Measurements from ENCODE around the gene APOBEC3C.
A peak's percentile ranks its signal among the peaks of the same experiment; 100 is the strongest.
"Not testable (repeated sequence)": the region's sequence is repeated elsewhere in the genome, so short reads cannot be mapped to it uniquely, and the experiment has no call there.

APOBEC3C gene

DNA sequence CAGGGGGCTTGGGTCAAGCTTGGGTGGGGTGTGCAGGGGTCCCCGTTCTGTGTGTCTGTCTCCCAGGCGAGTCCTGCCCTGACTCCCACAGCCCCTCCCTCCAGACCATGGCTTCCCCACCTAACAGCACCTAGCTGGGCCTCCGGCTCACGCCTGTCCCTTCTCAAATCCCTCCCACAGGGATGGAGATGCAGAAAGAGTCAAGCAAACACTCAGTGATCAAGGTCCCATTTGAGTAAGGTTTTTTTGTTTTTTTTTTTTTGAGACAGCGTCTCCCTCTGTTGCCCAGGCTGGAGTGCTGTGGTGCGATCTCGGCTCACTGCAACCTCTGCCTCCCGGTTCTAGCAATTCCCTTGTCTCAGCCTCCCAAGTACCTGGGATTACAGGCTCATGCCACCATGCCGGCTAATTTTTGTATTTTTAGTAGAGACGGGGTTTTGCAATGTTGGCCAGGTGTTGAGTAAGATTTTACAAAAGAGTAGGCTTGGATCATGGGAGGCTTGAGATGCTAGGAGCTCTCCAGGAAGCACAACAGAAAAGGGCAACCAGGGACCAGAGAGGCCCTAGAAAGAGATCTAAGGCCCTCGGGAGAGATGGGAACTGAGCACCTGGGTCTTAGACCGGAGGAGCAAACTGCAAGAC lies 12.6 kb downstream of the APOBEC3C start:
- Histone ChIP-seq H3K4me3 (ENCODE audit: low read depth, low read length) (no peak overlapping the region), H3K9me3 (ENCODE audit: control insufficient read depth, insufficient read depth, low read length) (no peaks in the 10 kb centered on the region), H3K27me3 (ENCODE audit: control insufficient read depth, insufficient read depth, low read length) (no peaks in the 10 kb centered on the region), H3K4me1 (ENCODE audit: control insufficient read depth, insufficient read depth, low read length) (peaks cover 13% of the 10 kb centered on the region), H3K27ac (ENCODE audit: low read depth, low read length) (no peak overlapping the region), H3K9ac (ENCODE audit: low read depth, low read length) (no peak overlapping the region), H3K36me3 (ENCODE audit: control insufficient read depth, insufficient read depth, low read length) (peaks cover 9% of the 10 kb centered on the region)

DNA sequence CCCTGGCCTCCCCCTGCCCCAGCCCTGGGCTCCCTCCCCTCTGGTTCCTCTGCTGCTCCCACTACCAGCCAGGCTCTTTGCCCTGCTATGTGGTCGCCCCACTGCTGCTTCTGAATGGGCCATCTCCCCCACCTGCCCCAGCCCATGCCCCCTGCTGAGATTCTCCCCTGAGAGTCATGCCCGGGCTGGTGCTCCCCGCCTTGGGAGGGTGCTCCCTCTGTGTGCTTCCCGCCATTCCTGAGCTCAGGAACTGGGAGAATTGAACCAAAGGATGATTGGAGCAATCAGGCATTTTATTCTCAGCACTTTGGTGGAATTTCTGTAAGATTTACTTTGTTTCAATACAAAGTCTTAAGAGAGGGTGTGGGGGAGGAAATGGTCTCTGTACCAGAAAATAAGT lies 13.7 kb downstream of the APOBEC3C start:
- peaks cover 11% of the 10 kb centered on the region for H3K4me1 ChIP-seq (ENCODE audit: control insufficient read depth, insufficient read depth, low read length)
- H3K9me3 ChIP-seq (ENCODE audit: control insufficient read depth, insufficient read depth, low read length): no peaks in the 10 kb centered on the region
- H3K27me3 ChIP-seq (ENCODE audit: control insufficient read depth, insufficient read depth, low read length): no peaks in the 10 kb centered on the region
- peaks cover 9% of the 10 kb centered on the region for H3K36me3 ChIP-seq (ENCODE audit: control insufficient read depth, insufficient read depth, low read length)
- no peak overlapping the region for H3K9ac ChIP-seq (ENCODE audit: low read depth, low read length)
- no peak overlapping the region for H3K4me3 ChIP-seq (ENCODE audit: low read depth, low read length)
- no peak overlapping the region for H3K27ac ChIP-seq (ENCODE audit: low read depth, low read length)

DNA sequence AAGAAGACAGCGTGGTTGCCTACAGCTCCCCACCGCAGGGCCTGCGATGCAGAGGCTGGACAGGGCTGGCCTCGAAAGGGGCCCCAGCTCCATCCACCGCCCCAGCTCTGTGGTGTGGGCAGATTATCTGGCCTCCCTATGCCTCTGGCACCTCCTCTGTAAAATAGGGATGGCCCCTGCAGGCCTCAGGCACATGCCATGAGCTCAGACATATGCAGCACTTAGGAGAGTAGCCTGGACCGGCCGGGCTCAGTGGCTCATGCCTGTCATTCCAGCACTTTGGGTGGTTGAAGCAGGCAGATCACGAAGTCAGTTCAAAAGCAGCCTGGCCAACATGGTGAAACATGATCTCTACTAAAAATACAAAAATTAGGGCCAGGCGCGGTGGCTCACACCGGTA lies 14.2 kb downstream of the APOBEC3C start:
- Histone ChIP-seq H3K4me3 (ENCODE audit: low read depth, low read length) (no peak overlapping the region), H3K4me1 (ENCODE audit: control insufficient read depth, insufficient read depth, low read length) (peaks cover 11% of the 10 kb centered on the region), H3K27me3 (ENCODE audit: control insufficient read depth, insufficient read depth, low read length) (no peaks in the 10 kb centered on the region), H3K9ac (ENCODE audit: low read depth, low read length) (no peak overlapping the region), H3K9me3 (ENCODE audit: control insufficient read depth, insufficient read depth, low read length) (no peaks in the 10 kb centered on the region), H3K27ac (ENCODE audit: low read depth, low read length) (no peak overlapping the region), H3K36me3 (ENCODE audit: control insufficient read depth, insufficient read depth, low read length) (peaks cover 9% of the 10 kb centered on the region)

DNA sequence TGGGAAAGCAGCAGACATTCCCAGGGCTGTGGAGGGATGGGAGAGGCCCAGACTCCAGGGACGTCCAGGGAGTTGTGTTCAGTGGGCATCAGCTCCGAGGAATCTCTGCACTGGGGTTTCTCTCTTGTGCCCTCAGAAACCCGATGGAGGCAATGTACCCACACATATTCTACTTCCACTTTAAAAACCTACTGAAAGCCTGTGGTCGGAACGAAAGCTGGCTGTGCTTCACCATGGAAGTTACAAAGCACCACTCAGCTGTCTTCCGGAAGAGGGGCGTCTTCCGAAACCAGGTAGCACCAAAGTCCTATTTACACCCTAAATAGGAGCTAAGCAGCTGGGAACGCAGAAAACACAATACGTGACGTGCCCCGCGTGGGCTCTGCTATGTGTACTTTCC lies 15.2 kb downstream of the APOBEC3C start:
- Histone ChIP-seq H3K9ac (ENCODE audit: low read depth, low read length) (no peak overlapping the region), H3K27ac (ENCODE audit: low read depth, low read length) (no peak overlapping the region), H3K4me1 (ENCODE audit: control insufficient read depth, insufficient read depth, low read length) (peaks cover 11% of the 10 kb centered on the region), H3K4me3 (ENCODE audit: low read depth, low read length) (no peak overlapping the region), H3K36me3 (ENCODE audit: control insufficient read depth, insufficient read depth, low read length) (peaks cover 3% of the 10 kb centered on the region; the same call in 1 of the 2 replicates), H3K27me3 (ENCODE audit: control insufficient read depth, insufficient read depth, low read length) (no peaks in the 10 kb centered on the region), H3K9me3 (ENCODE audit: control insufficient read depth, insufficient read depth, low read length) (no peaks in the 10 kb centered on the region)

DNA sequence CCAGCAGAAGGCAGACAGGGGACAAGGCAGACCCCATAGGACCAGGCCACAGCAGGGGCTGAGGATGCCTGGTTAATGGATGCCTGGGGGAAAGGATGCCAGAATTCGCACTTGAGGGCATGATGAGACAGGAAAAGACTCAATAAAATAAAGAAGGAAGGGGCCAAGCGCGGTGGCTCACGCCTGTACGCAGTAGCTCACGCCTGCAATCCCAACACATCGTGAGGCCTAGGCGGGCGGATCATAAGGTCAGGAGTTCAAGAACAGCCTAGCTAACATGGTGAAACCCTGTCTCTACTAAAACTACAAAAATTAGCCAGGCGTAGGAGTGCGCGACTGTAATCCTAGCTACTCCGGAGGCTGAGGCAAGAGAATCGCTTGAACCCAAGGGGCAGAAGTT lies 16.6 kb downstream of the APOBEC3C start:
- no peaks in the 10 kb centered on the region for H3K9me3 ChIP-seq (ENCODE audit: control insufficient read depth, insufficient read depth, low read length)
- peaks cover 11% of the 10 kb centered on the region for H3K4me1 ChIP-seq (ENCODE audit: control insufficient read depth, insufficient read depth, low read length)
- H3K27me3 ChIP-seq (ENCODE audit: control insufficient read depth, insufficient read depth, low read length): no peaks in the 10 kb centered on the region
- H3K27ac ChIP-seq (ENCODE audit: low read depth, low read length): no peak overlapping the region
- H3K4me3 ChIP-seq (ENCODE audit: low read depth, low read length): no peak overlapping the region
- H3K36me3 ChIP-seq (ENCODE audit: control insufficient read depth, insufficient read depth, low read length): no peaks in the 10 kb centered on the region
- no peak overlapping the region for H3K9ac ChIP-seq (ENCODE audit: low read depth, low read length)

DNA sequence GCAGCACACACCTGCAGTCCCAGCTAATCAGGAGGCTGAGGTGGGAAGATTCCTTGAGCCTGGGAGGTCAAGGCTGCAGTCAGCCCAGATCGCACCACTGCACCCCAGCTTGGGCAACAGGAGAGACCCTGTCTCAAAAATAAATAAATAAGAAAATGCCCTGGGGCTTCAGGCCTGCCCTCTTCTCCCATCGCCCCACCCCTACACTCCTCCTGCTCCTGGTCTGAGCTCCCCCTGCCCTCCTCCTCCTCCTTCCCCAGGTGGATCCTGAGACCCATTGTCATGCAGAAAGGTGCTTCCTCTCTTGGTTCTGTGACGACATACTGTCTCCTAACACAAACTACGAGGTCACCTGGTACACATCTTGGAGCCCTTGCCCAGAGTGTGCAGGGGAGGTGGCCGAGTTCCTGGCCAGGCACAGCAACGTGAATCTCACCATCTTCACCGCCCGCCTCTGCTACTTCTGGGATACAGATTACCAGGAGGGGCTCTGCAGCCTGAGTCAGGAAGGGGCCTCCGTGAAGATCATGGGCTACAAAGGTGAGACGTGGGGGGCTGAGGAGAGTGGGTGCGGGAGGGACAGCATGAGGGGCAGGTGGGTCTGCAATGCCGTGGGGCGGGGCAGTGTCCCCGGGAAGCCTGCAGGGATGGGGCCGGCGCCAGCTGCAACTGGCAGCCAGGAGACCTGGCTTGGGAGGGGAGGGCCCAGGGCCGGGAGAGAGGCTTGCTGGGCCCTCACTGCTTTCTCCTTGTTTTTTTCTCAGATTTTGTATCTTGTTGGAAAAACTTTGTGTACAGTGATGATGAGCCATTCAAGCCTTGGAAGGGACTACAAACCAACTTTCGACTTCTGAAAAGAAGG lies 17.6 kb downstream of the APOBEC3C start:
- not testable (repeated sequence) for H3K27me3 ChIP-seq (ENCODE audit: control insufficient read depth, insufficient read depth, low read length); H3K9ac ChIP-seq (ENCODE audit: low read depth, low read length); H3K9me3 ChIP-seq (ENCODE audit: control insufficient read depth, insufficient read depth, low read length); H3K36me3 ChIP-seq (ENCODE audit: control insufficient read depth, insufficient read depth, low read length)
- peaks cover 13% of the 10 kb centered on the region for H3K4me1 ChIP-seq (ENCODE audit: control insufficient read depth, insufficient read depth, low read length)
- H3K4me3 ChIP-seq (ENCODE audit: low read depth, low read length): peak overlapping the region; percentile 39; the same call in 1 of the 2 replicates
- H3K27ac ChIP-seq (ENCODE audit: low read depth, low read length): peak overlapping the region; percentile 26

DNA sequence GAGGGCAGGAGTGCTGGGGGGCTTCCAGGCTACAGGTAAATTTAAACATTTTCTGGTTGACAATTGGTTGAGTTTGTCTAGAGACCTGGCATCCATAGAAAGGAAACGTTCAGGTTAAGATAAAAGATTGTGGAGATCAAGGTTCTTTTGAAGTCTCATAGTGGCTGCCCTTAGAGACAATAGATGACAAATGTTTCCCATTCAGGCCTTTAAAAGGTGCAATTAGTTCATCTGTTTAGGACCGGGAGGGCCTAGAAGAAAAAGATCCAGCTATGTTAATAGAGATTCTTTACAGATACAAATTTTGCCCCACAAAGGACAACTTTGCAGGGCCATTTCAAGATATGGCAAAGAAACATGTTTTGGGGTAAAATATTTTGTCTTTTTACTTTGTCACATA lies 23.0 kb downstream of the APOBEC3C start:
- peaks cover 18% of the 10 kb centered on the region for H3K4me1 ChIP-seq (ENCODE audit: control insufficient read depth, insufficient read depth, low read length)
- not testable (repeated sequence) for H3K9ac ChIP-seq (ENCODE audit: low read depth, low read length); H3K4me3 ChIP-seq (ENCODE audit: low read depth, low read length); H3K36me3 ChIP-seq (ENCODE audit: control insufficient read depth, insufficient read depth, low read length); H3K9me3 ChIP-seq (ENCODE audit: control insufficient read depth, insufficient read depth, low read length); H3K27me3 ChIP-seq (ENCODE audit: control insufficient read depth, insufficient read depth, low read length)
- H3K27ac ChIP-seq (ENCODE audit: low read depth, low read length): peak overlapping the region; percentile 33

DNA sequence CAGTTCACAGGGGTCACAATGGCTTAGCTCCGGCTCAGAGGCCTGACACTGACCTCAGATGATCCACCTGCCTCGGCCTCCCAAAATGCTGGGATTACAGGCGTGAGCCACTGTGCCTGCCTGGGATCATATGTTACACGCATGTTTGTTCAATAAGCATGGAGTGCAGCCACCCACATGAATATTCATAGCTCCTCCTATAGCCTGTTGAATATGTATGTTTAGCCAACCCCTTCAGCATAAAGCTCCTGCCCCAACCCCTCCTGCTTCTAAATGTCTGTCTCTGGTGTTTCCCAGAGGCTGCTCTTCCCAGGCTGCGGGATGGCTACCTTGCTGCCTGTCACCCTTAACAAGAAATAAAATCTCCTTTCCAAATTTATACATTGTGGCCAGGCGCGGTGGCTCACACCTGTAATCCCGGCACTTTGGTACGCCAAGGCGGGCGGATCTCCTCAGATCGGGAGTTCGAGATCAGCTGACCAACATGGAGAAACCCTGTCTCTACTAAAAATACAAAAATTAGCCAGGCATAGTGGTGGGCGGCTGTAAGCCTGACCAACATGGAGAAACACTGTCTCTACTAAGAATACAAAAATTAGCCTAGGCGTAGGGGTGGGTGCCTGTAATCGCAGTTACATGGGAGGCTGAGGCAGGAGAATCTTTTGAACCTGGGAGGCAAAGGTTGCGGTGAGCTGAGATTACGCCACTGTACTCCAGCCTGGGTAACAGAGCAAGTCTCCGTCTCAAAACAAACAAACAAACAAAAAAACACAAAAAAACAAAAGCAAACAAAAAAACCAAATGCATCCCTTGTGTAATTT lies 25.5 kb downstream of the APOBEC3C start:
- Histone ChIP-seq H3K9ac (ENCODE audit: low read depth, low read length) (no peak overlapping the region), H3K4me3 (ENCODE audit: low read depth, low read length) (peak overlapping the region; percentile 48; the same call in 1 of the 2 replicates), H3K27ac (ENCODE audit: low read depth, low read length) (peak overlapping the region; percentile 54)

DNA sequence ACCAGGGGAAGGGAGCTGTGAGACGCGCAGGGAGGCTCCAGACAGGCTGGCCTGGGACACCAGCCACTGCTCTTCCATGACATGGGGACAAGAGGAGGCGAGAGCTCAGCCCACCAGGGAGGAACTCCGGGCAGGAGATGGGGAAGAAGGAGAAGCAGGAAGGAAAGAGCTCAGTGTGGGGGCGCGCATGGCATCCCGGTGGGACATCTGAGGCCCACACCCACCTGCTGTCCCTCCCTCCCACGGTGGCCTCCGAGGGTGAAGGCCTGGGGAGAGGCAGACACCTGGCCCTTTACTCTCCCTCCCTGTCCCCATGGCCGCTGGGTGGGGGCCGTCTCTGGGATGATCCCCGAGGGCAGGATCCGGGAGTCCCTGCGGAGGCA lies 26.1 kb downstream of the APOBEC3C start:
- Histone ChIP-seq H3K27ac (ENCODE audit: low read depth, low read length) (peak overlapping the region; percentile 54), H3K4me3 (ENCODE audit: low read depth, low read length) (peak overlapping the region; percentile 48), H3K4me1 (ENCODE audit: control insufficient read depth, insufficient read depth, low read length) (peaks cover 16% of the 10 kb centered on the region)
- not testable (repeated sequence) for H3K9me3 ChIP-seq (ENCODE audit: control insufficient read depth, insufficient read depth, low read length); H3K36me3 ChIP-seq (ENCODE audit: control insufficient read depth, insufficient read depth, low read length); H3K9ac ChIP-seq (ENCODE audit: low read depth, low read length); H3K27me3 ChIP-seq (ENCODE audit: control insufficient read depth, insufficient read depth, low read length)

More for the DNA sequence above, 25.5 kb downstream of the APOBEC3C start:
- Histone ChIP-seq H3K36me3 (ENCODE audit: control insufficient read depth, insufficient read depth, low read length) (0 out of 2 replicates have a peak, but pooled peaks cover 3% of the 10 kb centered on the region), H3K27me3 (ENCODE audit: control insufficient read depth, insufficient read depth, low read length) (no peaks in the 10 kb centered on the region), H3K9me3 (ENCODE audit: control insufficient read depth, insufficient read depth, low read length) (no peaks in the 10 kb centered on the region), H3K4me1 (ENCODE audit: control insufficient read depth, insufficient read depth, low read length) (peaks cover 16% of the 10 kb centered on the region)

DNA sequence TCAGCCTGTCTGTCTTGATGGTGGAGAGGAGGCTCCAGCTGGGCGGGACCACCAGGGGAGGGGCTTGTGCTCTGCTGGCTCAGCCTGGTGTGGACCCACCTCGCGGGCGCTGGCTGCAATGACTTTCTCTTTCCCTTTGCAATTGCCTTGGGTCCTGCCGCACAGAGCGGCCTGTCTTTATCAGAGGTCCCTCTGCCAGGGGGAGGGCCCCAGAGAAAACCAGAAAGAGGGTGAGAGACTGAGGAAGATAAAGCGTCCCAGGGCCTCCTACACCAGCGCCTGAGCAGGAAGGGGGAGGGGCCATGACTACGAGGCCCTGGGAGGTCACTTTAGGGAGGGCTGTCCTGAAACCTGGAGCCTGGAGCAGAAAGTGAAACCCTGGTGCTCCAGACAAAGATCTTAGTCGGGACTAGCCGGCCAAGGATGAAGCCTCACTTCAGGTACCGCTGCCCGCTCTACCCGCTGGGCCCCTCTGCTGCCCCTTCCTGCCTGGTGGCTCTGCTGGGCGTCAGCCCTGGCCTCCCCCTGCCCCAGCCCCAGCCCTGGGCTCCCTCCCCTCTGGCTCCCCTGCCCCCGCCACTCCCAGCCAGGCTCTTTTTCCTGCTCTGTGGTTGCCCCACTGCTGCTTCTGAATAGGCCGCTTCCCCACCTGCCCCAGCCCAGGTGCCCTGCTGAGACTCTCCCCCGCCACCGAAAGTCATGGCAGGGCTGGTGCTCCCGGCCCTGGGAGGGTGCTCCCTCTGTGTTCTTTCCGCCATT lies 26.7 kb downstream of the APOBEC3C start, which contains the start of gene APOBEC3F:
Gene APOBEC3F (plus strand): TSS at position 327 of the 759 bp plus-strand sequence. CDS start 97 bp downstream, at position 424.
- not testable (repeated sequence) for H3K27me3 ChIP-seq (ENCODE audit: control insufficient read depth, insufficient read depth, low read length); H3K36me3 ChIP-seq (ENCODE audit: control insufficient read depth, insufficient read depth, low read length); H3K9ac ChIP-seq (ENCODE audit: low read depth, low read length); H3K9me3 ChIP-seq (ENCODE audit: control insufficient read depth, insufficient read depth, low read length)
- Histone ChIP-seq H3K27ac (ENCODE audit: low read depth, low read length) (peak within 1 kb of the TSS; percentile 86), H3K4me1 (ENCODE audit: control insufficient read depth, insufficient read depth, low read length) (peaks cover 16% of the 10 kb centered on the region), H3K4me3 (ENCODE audit: low read depth, low read length) (peak within 1 kb of the TSS; percentile 51)

Measured in HUES48 (cell line).